Thoracic aorta (tissue), 2 donors: ENCODE measurements around the gene RTL10. TPM values are rescaled to one million over a fixed set of nuclear protein-coding genes. Genes with fewer than 3 reads are reported as not detected.

Experiments
- ATAC-seq: fragments of 150-250 bp; one replicate; pipeline ENCODE4 v1.8.0; 2017; ENCODE audit warnings: low read depth; ENCODE audit not compliant: insufficient number of reproducible peaks, low FRiP score
- DNase-seq: peaks from one replicate; pipeline ENCODE4 v3.0.0-alpha.2; 2020; ENCODE audit warnings: low spot score
- H3K27ac ChIP-seq, 2 donors: fragments of 200-600 bp; sonication (generic); 1 replicate in 1 of 2; 2 replicates in 1 of 2; pipeline ENCODE4 v1.5.1; 2016; ENCODE audit warnings: mild to moderate bottlenecking in 2 of 2, moderate library complexity in 2 of 2
- H3K27me3 ChIP-seq: fragments of 200-600 bp; sonication (generic); replicated peaks from 2 replicates; pipeline ENCODE4 v1.6.0; 2016; ENCODE audit warnings: mild to moderate bottlenecking; ENCODE audit not compliant: insufficient read depth
- H3K36me3 ChIP-seq: fragments of 200-600 bp; sonication (generic); one replicate; pipeline ENCODE4 v1.5.1; 2016
- H3K4me1 ChIP-seq, 2 donors: fragments of 200-600 bp; sonication (generic); 1 replicate in 1 of 2; 2 replicates in 1 of 2; pipeline versions ENCODE4 v1.5.1 to v1.6.0; 2016; ENCODE audit warnings: low read depth in 2 of 2, mild to moderate bottlenecking in 1 of 2; ENCODE audit not compliant: control insufficient read depth in 1 of 2
- H3K4me3 ChIP-seq: fragments of 200-600 bp; sonication (generic); 2 replicates; pipeline ENCODE4 v1.5.1; 2016; ENCODE audit warnings: mild to moderate bottlenecking
- H3K9me3 ChIP-seq: fragments of 200-600 bp; sonication (generic); 2 replicates; pipeline ENCODE4 v1.5.1; 2016
- CTCF ChIP-seq: fragments of 200-600 bp; sonication (generic); IDR thresholded peaks from one replicate; pipeline ENCODE4 v1.5.1; 2019; ENCODE audit warnings: antibody characterized with exemption
- total RNA-seq, 2 donors: library from RNA; depleted of rRNA; stranded (reverse); fragments of >200 nt; gene quantifications; one replicate each; pipeline versions ENCODE4 v1.1.0 to v1.2.3, GENCODE V29; 2016

The RTL10 gene
- total RNA-seq, 2 donors from 2014 or later = 11.8 to 17.2 TPM

DNA sequence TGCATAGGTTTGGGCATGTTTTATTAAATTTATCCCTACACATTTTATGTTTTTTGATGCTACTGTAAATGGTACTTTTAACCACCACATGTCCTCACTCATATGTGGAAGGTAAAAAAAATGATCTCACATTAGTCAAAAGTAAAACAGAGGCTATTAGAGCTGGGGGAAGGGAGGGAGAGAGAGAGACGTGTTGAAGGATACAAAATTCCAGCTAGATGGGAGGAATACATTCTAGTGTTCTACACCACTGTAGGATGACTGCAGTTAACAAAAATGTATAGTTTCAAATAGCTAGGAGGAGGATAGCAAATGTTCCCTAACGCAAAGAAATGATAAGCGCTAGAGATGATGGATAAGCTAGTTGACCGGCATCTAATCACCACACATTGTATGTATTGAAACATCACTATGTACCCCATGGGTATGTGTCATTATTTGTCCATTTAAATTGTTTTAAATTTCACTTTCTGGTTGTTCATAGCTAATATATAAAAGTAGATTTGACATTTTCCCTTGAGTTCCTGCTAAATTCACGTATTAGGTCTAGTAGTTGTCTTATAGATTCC lies 9.9 kb upstream of the RTL10 start:
- Histone ChIP-seq H3K36me3 (no peaks in the 10 kb centered on the region), H3K9me3 (no peaks in the 10 kb centered on the region), H3K4me1 (no peaks in the 10 kb centered on the region), H3K4me3 (no peak overlapping the region), H3K27me3 (no peaks in the 10 kb centered on the region), H3K27ac (no peak overlapping the region)
- DNase-seq = no peak
- ATAC-seq = no peak
- no peak for TF ChIP-seq CTCF

DNA sequence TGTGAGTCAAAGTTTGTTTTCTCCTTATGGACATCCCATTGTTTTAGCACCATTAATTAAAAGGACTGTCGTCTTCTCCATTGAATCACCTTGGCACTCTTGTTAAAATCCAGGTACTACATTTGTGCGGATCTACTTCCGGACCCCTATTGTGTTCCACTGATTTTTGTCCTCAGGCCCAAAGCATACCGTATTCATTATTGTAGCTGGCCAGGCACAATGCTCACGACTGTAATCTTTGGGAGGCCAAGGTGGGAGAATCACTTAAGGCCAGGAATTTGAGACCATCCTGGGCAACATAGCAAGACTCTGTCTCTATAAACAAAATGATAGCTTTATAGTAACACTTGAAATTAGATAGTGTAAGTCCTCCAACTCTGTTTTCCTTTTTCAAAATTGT lies 8.9 kb upstream of the RTL10 start:
- no peak for ATAC-seq
- no peak overlapping the region for H3K4me3 ChIP-seq
- no peak for DNase-seq
- no peaks in the 10 kb centered on the region for H3K9me3 ChIP-seq
- no peak overlapping the region for H3K27ac ChIP-seq
- no peaks in the 10 kb centered on the region for H3K36me3 ChIP-seq
- H3K27me3 ChIP-seq = no peaks in the 10 kb centered on the region
- TF ChIP-seq CTCF = no peak
- no peaks in the 10 kb centered on the region for H3K4me1 ChIP-seq

GRCh38 chr22:19862619-19863246 lies 8.1 kb upstream of the RTL10 start:
- no peak overlapping the region for H3K27ac ChIP-seq
- H3K36me3 ChIP-seq = no peaks in the 10 kb centered on the region
- H3K9me3 ChIP-seq = no peaks in the 10 kb centered on the region
- H3K4me3 ChIP-seq = no peak overlapping the region
- H3K4me1 ChIP-seq = no peaks in the 10 kb centered on the region
- H3K27me3 ChIP-seq = no peaks in the 10 kb centered on the region
- ATAC-seq = no peak
- no peak for DNase-seq
- TF ChIP-seq CTCF = no peak

DNA sequence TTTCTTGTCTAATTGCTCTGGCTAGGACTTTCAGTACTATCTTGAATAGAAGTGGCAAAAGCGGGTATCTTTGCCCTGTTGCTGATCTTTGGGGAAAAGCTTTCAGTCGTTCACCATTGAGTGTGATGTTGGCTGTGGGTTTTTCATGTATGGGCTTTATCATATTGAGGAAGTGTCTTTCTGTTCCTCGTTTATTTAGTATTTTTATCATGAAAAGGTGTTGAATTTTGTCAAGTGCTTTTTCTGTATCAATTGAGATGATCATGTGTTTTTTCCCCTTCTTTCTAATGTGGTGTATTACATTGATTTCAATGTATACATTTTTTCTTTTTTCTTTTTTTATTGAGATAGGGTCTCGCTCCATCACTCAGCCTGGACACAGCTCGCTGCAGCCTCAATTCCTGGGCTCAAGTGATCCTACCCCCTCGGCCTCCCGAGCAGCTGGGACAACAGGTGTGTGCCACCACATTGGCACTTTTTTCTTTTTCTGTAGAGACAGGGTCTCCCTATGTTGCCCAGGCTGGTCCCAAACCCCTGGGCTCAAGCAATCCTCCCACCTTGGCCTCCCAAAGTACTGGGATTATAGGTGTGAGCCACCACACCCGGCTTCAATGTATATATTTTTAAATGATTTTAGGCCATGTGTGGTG lies 5.3 kb upstream of the RTL10 start:
- no peak for DNase-seq
- Histone ChIP-seq H3K4me3 (no peak overlapping the region), H3K27ac (no peak overlapping the region), H3K36me3 (no peaks in the 10 kb centered on the region), H3K27me3 (no peaks in the 10 kb centered on the region), H3K4me1 (peaks cover 8 to 10% of the 10 kb centered on the region in 2 donors), H3K9me3 (no peaks in the 10 kb centered on the region)
- ATAC-seq = no peak
- TF ChIP-seq CTCF = no peak

- TF ChIP-seq CTCF = no peak
- H3K27me3 ChIP-seq = no peaks in the 10 kb centered on the region
Observed at GRCh38 chr22:19857382-19857781, 2.7 kb upstream of the RTL10 start.

More at GRCh38 chr22:19857382-19857781, 2.7 kb upstream of the RTL10 start:
- Histone ChIP-seq H3K27ac (no peak overlapping the region), H3K4me1 (peaks cover 15 to 28% of the 10 kb centered on the region in 2 donors), H3K36me3 (no peaks in the 10 kb centered on the region), H3K4me3 (no peak overlapping the region), H3K9me3 (no peaks in the 10 kb centered on the region)
- ATAC-seq (no peak), DNase-seq (no peak)
